Measurements from ENCODE around the gene DLG2. TPM values are rescaled to one million over a fixed set of nuclear protein-coding genes. Genes with fewer than 3 reads are reported as not detected.

The DLG2 gene
- total RNA-seq, 4 donors from 2014 or later, result 2.9 to 30.2 (median 22.6) TPM

DNA sequence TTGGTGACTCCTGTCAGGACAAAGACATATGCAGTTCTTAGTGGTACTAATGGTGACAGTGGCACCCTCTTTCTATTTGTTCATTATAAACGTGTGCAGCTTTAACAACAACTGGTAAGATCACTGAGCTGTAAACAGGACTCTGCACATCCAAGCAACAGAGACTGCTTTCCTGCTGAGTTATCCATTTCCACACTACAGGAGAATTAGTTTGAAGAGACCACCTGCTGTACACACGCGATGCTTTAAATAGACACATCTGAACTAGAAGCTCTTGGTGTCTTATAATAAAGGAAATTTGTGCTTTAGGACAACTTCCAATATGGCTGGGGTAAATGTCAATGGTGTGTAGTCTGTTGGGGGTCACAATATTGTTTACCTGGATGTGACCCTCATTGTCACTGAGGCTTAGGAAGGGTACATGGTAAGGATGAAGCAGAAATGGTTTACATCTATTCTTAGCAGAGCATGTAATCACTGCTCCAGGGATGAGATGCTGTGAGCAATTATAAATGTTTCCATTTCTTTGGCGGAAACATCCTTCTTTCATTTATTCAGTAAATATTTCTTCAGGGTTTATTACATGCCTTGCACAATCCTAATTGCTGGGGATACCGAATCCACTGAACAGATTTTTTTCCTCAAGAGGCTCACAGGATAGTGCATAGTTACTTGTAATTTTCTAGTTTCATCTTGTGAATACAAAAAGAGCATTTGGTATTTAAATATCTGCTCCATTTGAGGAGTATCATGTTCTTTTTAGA is 1987.0 kb downstream of the DLG2 start:
- Histone ChIP-seq H3K4me3 (no peak overlapping the region), H3K27ac (peak overlapping the region in 1 of 2 donors; percentile 56), H3K9me3 (no peaks in the 10 kb centered on the region), H3K27me3 (no peaks in the 10 kb centered on the region), H3K4me1 (peaks cover 0 to 6% of the 10 kb centered on the region in 2 donors), H3K36me3 (no peaks in the 10 kb centered on the region)
- no peak for DNase-seq
- TF ChIP-seq, protein P1, sequence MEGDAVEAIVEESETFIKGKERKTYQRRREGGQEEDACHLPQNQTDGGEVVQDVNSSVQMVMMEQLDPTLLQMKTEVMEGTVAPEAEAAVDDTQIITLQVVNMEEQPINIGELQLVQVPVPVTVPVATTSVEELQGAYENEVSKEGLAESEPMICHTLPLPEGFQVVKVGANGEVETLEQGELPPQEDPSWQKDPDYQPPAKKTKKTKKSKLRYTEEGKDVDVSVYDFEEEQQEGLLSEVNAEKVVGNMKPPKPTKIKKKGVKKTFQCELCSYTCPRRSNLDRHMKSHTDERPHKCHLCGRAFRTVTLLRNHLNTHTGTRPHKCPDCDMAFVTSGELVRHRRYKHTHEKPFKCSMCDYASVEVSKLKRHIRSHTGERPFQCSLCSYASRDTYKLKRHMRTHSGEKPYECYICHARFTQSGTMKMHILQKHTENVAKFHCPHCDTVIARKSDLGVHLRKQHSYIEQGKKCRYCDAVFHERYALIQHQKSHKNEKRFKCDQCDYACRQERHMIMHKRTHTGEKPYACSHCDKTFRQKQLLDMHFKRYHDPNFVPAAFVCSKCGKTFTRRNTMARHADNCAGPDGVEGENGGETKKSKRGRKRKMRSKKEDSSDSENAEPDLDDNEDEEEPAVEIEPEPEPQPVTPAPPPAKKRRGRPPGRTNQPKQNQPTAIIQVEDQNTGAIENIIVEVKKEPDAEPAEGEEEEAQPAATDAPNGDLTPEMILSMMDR (IDR thresholded peaks at IDR 0.05), result no peak
- no peak for TF ChIP-seq POLR2A (IDR thresholded peaks at IDR 0.05)
- intact Hi-C loops (cut with DNase I; ENCODE audit: low total_unique reads), result no loop called here

DNA sequence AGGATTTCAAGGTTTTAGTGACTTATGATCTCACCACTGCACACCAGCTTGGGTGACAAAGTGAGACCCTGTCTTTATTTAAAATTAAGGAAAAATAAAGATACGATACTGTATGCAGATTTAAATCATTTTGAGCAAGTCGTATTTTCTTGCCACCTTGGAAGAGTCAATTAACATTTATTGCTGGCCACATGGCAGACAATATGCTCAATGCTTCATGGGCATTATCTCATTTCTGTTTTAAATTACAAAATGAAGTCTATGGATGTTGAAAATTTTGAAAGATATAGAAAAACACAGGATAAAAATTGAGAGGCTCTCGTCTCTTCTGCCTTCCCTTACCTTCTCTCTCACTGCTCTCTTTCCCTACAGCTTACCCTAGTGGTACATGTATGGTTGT is 1992.0 kb downstream of the DLG2 start:
- H3K27me3 ChIP-seq, result no peaks in the 10 kb centered on the region
- no peaks in the 10 kb centered on the region for H3K4me1 ChIP-seq
- no peak overlapping the region for H3K27ac ChIP-seq
- intact Hi-C loops (cut with DNase I; ENCODE audit: low total_unique reads), result no loop called here
- no peaks in the 10 kb centered on the region for H3K9me3 ChIP-seq
- TF ChIP-seq, protein P1 (IDR thresholded peaks at IDR 0.05), result no peak
- no peak for TF ChIP-seq POLR2A (IDR thresholded peaks at IDR 0.05)
- no peak overlapping the region for H3K4me3 ChIP-seq
- DNase-seq, result no peak
- H3K36me3 ChIP-seq, result no peaks in the 10 kb centered on the region

DNA sequence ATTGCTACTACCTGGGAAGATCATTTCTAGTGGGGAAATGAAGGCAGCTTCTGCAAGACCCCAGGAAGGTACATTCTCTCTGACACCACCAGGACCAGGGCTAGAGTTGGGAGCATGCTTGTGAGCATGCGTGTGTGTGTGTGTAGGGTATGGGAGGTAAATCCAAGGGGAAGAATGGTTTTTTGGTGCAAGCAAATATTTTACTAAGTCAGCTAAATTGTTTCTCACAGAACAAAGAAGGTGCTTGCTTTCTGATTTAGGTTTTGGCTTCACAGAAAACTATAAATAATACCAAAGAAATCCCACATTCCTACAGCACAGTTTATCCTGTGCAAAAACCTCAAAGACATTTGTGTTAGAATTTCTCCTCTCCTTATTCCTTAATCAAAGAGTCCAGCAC is 1996.9 kb downstream of the DLG2 start:
- Histone ChIP-seq H3K9me3 (no peaks in the 10 kb centered on the region), H3K4me3 (no peak overlapping the region), H3K27ac (no peak overlapping the region), H3K4me1 (no peaks in the 10 kb centered on the region), H3K27me3 (no peaks in the 10 kb centered on the region), H3K36me3 (no peaks in the 10 kb centered on the region)
- TF ChIP-seq, protein P1 (IDR thresholded peaks at IDR 0.05), result no peak
- TF ChIP-seq POLR2A (IDR thresholded peaks at IDR 0.05), result no peak
- intact Hi-C loops (cut with DNase I; ENCODE audit: low total_unique reads), result no loop called here
- no peak for DNase-seq

DNA sequence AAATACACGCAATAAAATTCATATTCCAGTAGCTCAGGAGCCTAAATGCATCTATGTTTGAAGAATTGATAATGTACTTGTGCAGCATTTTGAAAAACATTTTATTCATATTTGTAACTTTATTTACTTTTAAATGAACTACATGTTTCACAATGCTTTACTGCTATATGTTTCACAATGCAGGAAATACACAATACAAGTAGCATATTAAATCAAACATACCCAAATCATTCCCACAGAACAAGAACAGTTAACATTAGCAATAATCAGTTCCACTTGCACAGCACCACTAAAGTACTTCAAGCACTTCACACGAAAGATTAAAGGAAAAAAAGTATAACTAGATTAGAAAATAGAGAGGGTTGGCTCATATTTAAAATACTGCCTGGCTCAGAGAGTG is 1997.4 kb downstream of the DLG2 start:
- H3K27ac ChIP-seq, result no peak overlapping the region

More for the DNA sequence above, 1997.4 kb downstream of the DLG2 start:
- no peaks in the 10 kb centered on the region for H3K36me3 ChIP-seq
- no peak for DNase-seq
- H3K4me1 ChIP-seq, result no peaks in the 10 kb centered on the region
- H3K9me3 ChIP-seq, result no peaks in the 10 kb centered on the region
- TF ChIP-seq, protein P1 (IDR thresholded peaks at IDR 0.05), result no peak
- no peak for TF ChIP-seq POLR2A (IDR thresholded peaks at IDR 0.05)
- H3K27me3 ChIP-seq, result no peaks in the 10 kb centered on the region
- intact Hi-C loops (cut with DNase I; ENCODE audit: low total_unique reads), result no loop called here
- no peak overlapping the region for H3K4me3 ChIP-seq

All from uterus (tissue), 4 donors.